Erythroblast (primary cell): ENCODE results near the gene TPSG1.

ENCODE experiments used
- GATA1 ChIP-seq: IDR thresholded peaks from 2 replicates; pipeline ENCODE4 v1.6.1; 2011; ENCODE audit warnings: low read depth, mild to moderate bottlenecking, control low read depth, low read length, moderate library complexity
- POLR2A ChIP-seq: IDR thresholded peaks from 2 replicates; pipeline ENCODE4 v1.6.1; 2011; ENCODE audit warnings: mild to moderate bottlenecking, low read length

- no peak for TF ChIP-seq POLR2A
- no peak for TF ChIP-seq GATA1
Measured at GRCh38 chr16:1265826-1266225, 40.8 kb upstream of the TPSG1 start.
